ENCODE results near the gene WFIKKN1. TPM values are rescaled to one million over a fixed set of nuclear protein-coding genes. Genes with fewer than 3 reads are reported as not detected.

Gene WFIKKN1
- total RNA-seq, 1 donor from 2014 or later = 0.17 TPM

GRCh38 chr16:674968-675883 lies 44.4 kb downstream of the WFIKKN1 start, which contains the start of gene RHBDL1:
Gene RHBDL1, plus strand, starts transcription at chr16:675671. Its CDS starts 120 bp downstream, at chr16:675791.
- DNase-seq = peak; percentile 24

DNA sequence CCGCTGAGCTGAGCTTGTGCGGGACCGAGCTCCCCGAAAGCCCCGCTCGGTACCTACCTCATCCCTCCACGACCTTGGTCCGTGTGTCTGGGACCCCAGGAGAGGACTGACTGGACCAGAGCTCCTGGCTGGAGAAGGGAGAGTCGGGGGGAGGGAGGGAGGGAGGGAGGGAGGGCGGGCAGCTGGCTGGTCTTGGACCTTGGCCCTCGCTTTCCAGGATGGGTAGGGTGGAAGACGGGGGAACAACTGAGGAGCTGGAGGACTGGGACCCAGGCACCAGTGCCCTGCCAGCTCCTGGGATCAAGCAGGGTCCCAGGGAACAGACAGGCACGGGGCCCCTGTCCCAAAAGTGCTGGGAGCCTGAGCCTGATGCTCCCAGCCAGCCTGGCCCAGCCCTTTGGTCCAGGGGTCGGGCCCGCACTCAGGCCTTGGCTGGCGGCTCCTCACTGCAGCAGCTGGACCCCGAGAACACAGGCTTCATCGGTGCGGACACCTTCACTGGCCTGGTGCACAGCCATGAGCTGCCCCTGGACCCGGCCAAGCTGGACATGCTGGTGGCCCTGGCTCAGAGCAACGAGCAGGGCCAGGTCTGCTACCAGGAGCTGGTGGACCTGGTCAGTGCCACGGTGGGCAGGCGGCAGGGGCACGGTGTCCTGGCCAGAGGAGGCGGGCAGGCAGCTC lies 45.2 kb downstream of the WFIKKN1 start:
- DNase-seq = no peak

- DNase-seq = no peak
Measured at GRCh38 chr16:676565-676902, 45.7 kb downstream of the WFIKKN1 start.

DNA sequence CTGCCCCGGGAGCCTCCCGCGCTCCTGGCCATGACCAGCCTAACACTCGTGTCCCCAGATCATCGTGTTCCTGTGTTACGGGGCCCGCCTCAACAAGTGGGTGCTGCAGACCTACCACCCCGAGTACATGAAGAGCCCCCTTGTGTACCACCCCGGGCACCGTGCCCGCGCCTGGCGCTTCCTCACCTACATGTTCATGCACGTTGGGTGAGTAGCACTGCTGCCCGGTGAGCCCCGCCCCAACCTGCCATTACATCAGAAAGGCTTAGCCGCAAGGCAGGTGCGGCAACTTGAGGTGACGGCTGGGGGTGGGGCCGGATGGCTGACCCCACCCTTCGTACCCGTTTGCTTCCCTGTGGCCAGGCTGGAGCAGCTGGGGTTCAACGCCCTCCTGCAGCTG lies 46.1 kb downstream of the WFIKKN1 start:
- DNase-seq = no peak

DNA sequence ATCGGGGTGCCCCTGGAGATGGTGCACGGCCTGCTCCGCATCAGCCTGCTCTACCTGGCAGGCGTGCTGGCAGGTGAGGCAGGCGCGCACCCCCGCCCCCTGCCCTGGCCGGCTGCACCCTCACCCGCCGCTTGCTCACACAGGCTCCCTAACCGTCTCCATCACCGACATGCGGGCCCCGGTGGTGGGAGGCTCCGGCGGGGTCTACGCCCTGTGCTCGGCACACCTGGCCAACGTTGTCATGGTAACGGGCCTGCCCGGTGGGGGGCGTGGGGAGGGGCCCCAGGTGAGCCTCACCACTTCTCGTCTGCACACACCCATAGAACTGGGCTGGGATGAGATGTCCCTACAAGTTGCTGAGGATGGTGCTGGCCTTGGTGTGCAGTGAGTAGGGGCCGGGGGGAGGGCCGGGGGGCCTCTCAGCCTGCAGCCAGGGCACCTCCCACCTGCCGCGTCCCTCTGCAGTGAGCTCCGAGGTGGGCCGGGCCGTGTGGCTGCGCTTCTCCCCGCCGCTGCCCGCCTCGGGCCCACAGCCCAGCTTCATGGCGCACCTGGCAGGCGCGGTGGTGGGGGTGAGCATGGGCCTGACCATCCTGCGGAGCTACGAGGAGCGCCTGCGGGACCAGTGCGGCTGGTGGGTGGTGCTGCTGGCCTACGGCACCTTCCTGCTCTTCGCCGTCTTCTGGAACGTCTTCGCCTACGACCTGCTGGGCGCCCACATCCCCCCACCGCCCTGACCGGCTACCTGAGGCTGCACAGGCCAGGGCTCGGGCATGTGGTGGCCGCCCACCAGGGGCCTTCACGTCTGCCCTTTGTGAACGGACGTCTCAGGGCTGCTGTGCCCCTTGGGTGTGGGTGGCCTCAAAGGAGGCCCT lies 46.8 kb downstream of the WFIKKN1 start:
- no peak for DNase-seq

GRCh38 chr16:678209-678857 lies 47.5 kb downstream of the WFIKKN1 start:
- DNase-seq = no peak

DNA sequence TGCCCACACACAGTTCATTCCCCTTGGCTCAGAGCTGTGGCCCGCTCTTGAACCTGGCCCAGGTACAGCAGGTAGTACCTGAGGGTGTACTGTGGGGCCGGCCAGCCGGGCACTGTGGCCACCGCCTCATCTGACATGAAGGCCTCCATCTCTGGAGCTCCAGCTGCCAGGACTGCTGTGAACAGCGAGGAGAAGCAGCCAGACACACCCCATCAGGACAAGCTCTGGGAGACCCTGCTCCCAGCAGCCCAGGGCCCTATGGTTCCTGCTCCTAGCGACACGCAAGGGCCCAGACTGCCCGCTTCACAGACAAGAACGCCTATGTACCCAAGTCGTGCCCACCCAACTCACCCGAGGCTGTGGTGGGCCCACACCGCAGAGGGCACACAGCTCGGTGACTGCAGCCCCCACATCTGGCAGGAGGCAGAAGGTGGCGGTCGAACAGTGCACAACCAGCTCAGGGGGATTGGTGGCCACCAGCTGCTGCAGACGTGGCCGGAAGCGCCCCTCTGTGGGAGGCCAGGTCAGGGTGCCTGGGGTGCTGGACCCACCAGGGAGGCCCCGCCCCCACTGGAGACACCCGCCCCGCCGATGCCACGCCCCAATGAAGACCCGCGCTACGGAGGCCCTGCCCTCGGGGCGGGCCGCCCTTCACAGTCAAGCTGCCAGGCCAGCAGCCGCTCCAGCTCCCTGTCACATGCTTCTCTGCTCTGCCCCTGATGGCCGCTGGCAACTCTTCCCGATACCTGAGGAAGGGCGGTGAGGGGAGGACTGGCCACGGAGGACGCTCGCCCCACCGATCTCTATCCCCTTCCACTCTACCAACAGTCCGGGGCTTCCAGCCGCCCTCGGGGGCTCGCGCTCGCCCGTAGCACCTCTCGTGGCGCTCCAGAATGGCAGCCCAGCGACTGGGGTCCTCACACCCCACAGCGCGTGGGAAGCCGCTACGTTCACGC lies 48.4 kb downstream of the WFIKKN1 start:
- peak; percentile 64 for DNase-seq

- DNase-seq = peak; percentile 87
Measured at GRCh38 chr16:679814-680624, 49.2 kb downstream of the WFIKKN1 start, which contains the start of gene STUB1. Gene STUB1, plus strand, starts transcription at chr16:680410. Its CDS starts 116 bp downstream, at chr16:680526.

GRCh38 chr16:680625-680945 lies 49.8 kb downstream of the WFIKKN1 start:
- no peak for DNase-seq

DNA sequence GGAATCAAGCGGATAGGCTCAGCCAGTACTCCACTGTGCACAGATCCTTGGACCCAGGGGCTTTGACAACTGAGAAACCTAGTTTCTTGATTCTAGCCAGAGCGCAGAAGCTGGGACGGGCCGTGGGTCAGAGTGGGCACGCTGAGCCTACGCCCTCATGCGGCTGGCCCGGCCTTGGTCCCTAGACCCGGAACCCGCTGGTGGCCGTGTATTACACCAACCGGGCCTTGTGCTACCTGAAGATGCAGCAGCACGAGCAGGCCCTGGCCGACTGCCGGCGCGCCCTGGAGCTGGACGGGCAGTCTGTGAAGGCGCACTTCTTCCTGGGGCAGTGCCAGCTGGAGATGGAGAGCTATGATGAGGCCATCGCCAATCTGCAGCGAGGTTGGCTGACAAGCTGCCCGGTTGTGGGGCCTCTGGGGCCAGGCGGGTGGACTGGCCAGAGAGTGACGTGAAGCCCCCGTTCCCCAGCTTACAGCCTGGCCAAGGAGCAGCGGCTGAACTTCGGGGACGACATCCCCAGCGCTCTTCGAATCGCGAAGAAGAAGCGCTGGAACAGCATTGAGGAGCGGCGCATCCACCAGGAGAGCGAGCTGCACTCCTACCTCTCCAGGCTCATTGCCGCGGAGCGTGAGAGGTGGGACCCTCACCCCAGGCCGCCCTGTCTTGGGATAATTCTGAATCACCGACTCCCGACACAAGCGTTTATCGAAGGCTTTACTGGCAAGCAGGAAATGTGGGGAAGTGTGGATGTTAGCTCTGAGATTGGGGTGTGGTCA lies 50.4 kb downstream of the WFIKKN1 start:
- DNase-seq = peak; percentile 55

- no peak for DNase-seq
Measured at GRCh38 chr16:681746-682427, 51.1 kb downstream of the WFIKKN1 start.

- no peak for DNase-seq
Measured at GRCh38 chr16:682493-683395, 52.0 kb downstream of the WFIKKN1 start.

DNA sequence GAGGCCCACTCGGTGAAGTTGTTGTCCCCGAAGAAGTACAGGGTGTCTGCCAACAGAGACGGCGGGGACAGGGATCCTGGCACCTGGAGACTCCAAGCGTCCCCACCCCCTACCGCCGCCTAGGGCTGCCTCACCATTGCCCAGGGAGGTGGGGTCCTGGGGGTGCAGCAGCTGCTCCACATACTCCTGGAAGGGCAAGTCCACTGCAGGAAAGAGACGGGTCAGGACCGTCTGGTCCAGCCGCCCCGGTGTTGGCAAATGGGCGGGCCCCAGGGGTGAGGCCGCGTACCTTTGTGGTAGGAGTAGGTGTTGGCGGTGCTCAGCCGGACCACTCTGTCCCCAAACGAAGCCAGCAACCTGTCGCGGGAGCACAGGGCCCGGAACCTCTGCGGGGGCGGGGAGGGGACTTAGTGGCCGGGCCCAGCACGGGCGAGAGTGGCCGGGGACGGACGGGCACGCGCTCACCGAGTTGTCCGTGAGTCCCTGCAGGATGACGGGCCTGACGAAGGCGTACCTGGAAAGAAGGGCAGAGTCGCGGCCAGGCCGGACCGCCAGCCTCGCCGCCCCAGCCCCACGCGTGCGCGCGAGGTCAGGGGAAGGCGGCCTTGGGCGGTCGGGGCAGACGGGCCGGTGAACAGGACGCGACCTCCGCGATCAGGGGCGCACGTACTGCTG lies 52.7 kb downstream of the WFIKKN1 start:
- no peak for DNase-seq

All from dermis blood vessel endothelial cell (primary cell).